SK-N-SH (cell line): Measurements from ENCODE around the gene AJUBA. TPM values are rescaled to one million over a fixed set of nuclear protein-coding genes. Genes with fewer than 3 reads are reported as not detected.
A peak's percentile ranks its signal among the peaks of the same experiment; 100 is the strongest.

Experiments used
- CTCF ChIA-PET: fragments of 300-600, 350-600 bp; formaldehyde crosslinking; extraction: SDS; loops from one replicate; lab custom pipeline; 2021; lab: Yijun Ruan, JAX
- POLR2A ChIA-PET: fragments of 350-600 bp; sonication (Branson Sonifier 250); formaldehyde crosslinking; extraction: SDS; loops from one replicate; lab custom pipeline; 2020; ENCODE audit warnings: antibody characterized with exemption, inconsistent platforms; lab: Yijun Ruan, JAX
- DNase-seq: peaks from one replicate; pipeline ENCODE4 v3.0.0; 2012
- H2AFZ ChIP-seq: fragments of 200-600 bp; sonication (generic); 2 replicates; pipeline ENCODE4 v1.8.1; 2016; ENCODE audit warnings: antibody characterized with exemption, mild to moderate bottlenecking, low read depth
- H3F3A ChIP-seq: fragments of 200-600 bp; sonication (generic); replicated peaks from 2 replicates; pipeline ENCODE3; 2016; ENCODE audit warnings: antibody characterized with exemption, mild to moderate bottlenecking; ENCODE audit not compliant: insufficient read depth
- H3K27ac ChIP-seq, 2 experiments: fragments of 200-500 bp in 1 of 2; fragments of 200-600 bp in 1 of 2; sonication (Bioruptor generic) in 1 of 2; sonication (generic), shearing (Covaris generic) in 1 of 2; 2 replicates each; pipeline versions ENCODE4 v1.5.1 to v1.6.1; 2014 to 2016; ENCODE audit warnings: low read depth in 2 of 2, inconsistent platforms in 1 of 2, low read length in 1 of 2, mild to moderate bottlenecking in 1 of 2, mixed read lengths in 1 of 2
- H3K27me3 ChIP-seq: fragments of 200-600 bp; sonication (generic), shearing (Covaris generic); 2 replicates; pipeline ENCODE4 v1.6.1; 2016; ENCODE audit warnings: mixed run types; ENCODE audit not compliant: insufficient read depth
- H3K36me3 ChIP-seq, 2 experiments: fragments of 200-500 bp in 1 of 2; fragments of 200-600 bp in 1 of 2; sonication (Bioruptor generic) in 1 of 2; sonication (generic) in 1 of 2; replicated peaks in 1 of 2; 2 replicates each; pipeline versions ENCODE3 to v1.5.1; 2014 to 2016; ENCODE audit warnings: low read length in 1 of 2, mild to moderate bottlenecking in 1 of 2; ENCODE audit not compliant: insufficient read depth in 2 of 2, control insufficient read depth in 1 of 2
- H3K4me1 ChIP-seq, 2 experiments: fragments of 200-500 bp in 1 of 2; fragments of 200-600 bp in 1 of 2; sonication (Bioruptor generic) in 1 of 2; sonication (generic), shearing (Covaris generic) in 1 of 2; 2 replicates each; pipeline versions ENCODE4 v1.5.1 to v1.6.1; 2014 to 2016; ENCODE audit warnings: low read depth in 1 of 2, low read length in 1 of 2, mixed run types in 1 of 2; ENCODE audit not compliant: insufficient read depth in 2 of 2, control insufficient read depth in 1 of 2
- H3K4me2 ChIP-seq: fragments of 200-600 bp; sonication (generic), shearing (Covaris generic); 2 replicates; pipeline ENCODE4 v1.6.1; 2017; ENCODE audit warnings: mixed run types
- H3K4me3 ChIP-seq, 2 experiments: fragments of 200-500 bp in 1 of 2; fragments of 200-600 bp in 1 of 2; sonication (Bioruptor generic) in 1 of 2; sonication (generic), shearing (Covaris generic) in 1 of 2; 2 replicates each; pipeline versions ENCODE4 v1.5.1 to v1.8.1; 2014 to 2016; ENCODE audit warnings: low read depth in 2 of 2, inconsistent platforms in 1 of 2, low read length in 1 of 2, mild to moderate bottlenecking in 1 of 2, mixed read lengths in 1 of 2, moderate library complexity in 1 of 2
- H3K79me2 ChIP-seq: fragments of 200-600 bp; sonication (generic); 2 replicates; pipeline ENCODE4 v1.8.1; 2017; ENCODE audit warnings: mild to moderate bottlenecking; ENCODE audit not compliant: insufficient read depth
- H3K9ac ChIP-seq: fragments of 200-600 bp; sonication (generic); 2 replicates; pipeline ENCODE4 v1.6.1; 2017; ENCODE audit warnings: mixed run types
- H3K9me2 ChIP-seq: fragments of 200-600 bp; sonication (generic); 2 replicates; pipeline ENCODE4 v1.6.1; 2017; ENCODE audit warnings: mixed run types
- H3K9me3 ChIP-seq: fragments of 200-600 bp; sonication (generic); 2 replicates; pipeline ENCODE4 v1.6.1; 2017; ENCODE audit warnings: mixed run types, mild to moderate bottlenecking, moderate library complexity
- H4K20me1 ChIP-seq: fragments of 200-600 bp; sonication (generic); 2 replicates; pipeline ENCODE4 v1.6.1; 2017; ENCODE audit warnings: mild to moderate bottlenecking, mixed run types; ENCODE audit not compliant: insufficient read depth
- CHD2 ChIP-seq: fragments of 150-350 bp; IDR thresholded peaks from 2 replicates; pipeline ENCODE4 v1.6.1; 2018; ENCODE audit warnings: low read length; ENCODE audit not compliant: partially characterized antibody
- EZH2phosphoT487 ChIP-seq: fragments of 200-600 bp; sonication (generic); IDR thresholded peaks from 2 replicates; pipeline ENCODE4 v1.6.1; 2017; ENCODE audit warnings: low read depth, mixed run types, mild to moderate bottlenecking, antibody characterized with exemption, moderate library complexity, borderline replicate concordance
- MXI1 ChIP-seq: IDR thresholded peaks from 2 replicates; pipeline ENCODE4 v1.6.1; 2012; ENCODE audit warnings: mild to moderate bottlenecking, low read depth, low read length, improper control_type of control experiment
- NRF1 ChIP-seq: IDR thresholded peaks from 2 replicates; pipeline ENCODE4 v1.6.1; 2012; ENCODE audit warnings: low read depth, mild to moderate bottlenecking, low read length
- RAD21 ChIP-seq: IDR thresholded peaks from 2 replicates; pipeline ENCODE4 v1.6.1; 2012; ENCODE audit warnings: mild to moderate bottlenecking, low read length
- SIN3A ChIP-seq: IDR thresholded peaks from 2 replicates; pipeline ENCODE4 v1.6.1; 2012; ENCODE audit warnings: low read depth, mild to moderate bottlenecking, low read length, moderate library complexity, borderline replicate concordance
- SMC3 ChIP-seq: IDR thresholded peaks from 2 replicates; pipeline ENCODE4 v1.6.1; 2012; ENCODE audit warnings: low read depth, low read length, improper control_type of control experiment
- YY1 ChIP-seq: IDR thresholded peaks from 2 replicates; pipeline ENCODE4 v1.4.0; 2012; ENCODE audit warnings: low read depth, mild to moderate bottlenecking
- WGBS: methylation state at CpG from one replicate; pipeline ENCODE4 v1.1.6; 2017; ENCODE audit warnings: low lambda C conversion rate; 5-methylcytosine and 5-hydroxymethylcytosine counted together
- polyA plus RNA-seq, 3 experiments: library from polyadenylated mRNA; depleted of rRNA; stranded (reverse); fragments of >200 nt; gene quantifications; 2 replicates each; pipeline ENCODE4 v1.2.3, GENCODE V29; 2012
- TF ChIP-seq, protein P1 (sequence below): IDR thresholded peaks from 2 replicates; pipeline ENCODE4 v1.4.0; 2012; ENCODE audit warnings: low read depth
- TF ChIP-seq, protein P2 (sequence below): IDR thresholded peaks from 2 replicates; pipeline ENCODE4 v1.6.1; 2012; ENCODE audit warnings: mild to moderate bottlenecking, low read depth, low read length, moderate library complexity
- TF ChIP-seq, protein P3 (sequence below): fragments of 200-600 bp; sonication (generic); IDR thresholded peaks from 2 replicates; pipeline ENCODE4 v1.6.1; 2017; ENCODE audit warnings: antibody characterized with exemption, mild to moderate bottlenecking, moderate library complexity

The AJUBA gene
- polyA plus RNA-seq, 1 of the 3 experiments (the other 2 are of a cell fraction) = 24.4 TPM

DNA sequence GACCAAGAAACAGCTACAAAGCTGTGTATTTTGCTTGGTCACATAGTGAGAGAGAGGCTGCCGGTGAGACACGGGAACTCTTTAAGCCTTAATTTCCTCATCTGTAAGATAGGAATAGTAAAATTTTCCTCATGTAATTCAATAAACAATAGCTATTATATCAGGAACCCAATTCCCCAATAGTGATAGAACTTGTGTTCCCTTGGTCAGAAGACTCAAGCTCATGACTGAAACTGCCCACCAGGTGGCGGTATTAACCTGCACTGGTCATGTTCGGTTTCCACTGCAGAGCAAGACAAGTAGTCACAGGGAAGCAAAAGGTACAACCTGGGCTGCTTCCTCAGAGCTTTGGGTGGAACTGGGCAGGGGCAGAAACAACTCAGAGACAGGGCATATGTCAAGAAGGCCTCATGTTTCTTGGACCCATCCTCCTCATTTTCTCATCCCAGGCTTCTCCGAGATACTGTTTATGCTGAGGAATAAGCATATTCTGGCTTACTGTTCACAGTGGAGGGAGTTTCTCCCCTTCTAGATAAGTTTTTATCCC is 4.2 kb upstream of the AJUBA start:
- Histone ChIP-seq H4K20me1 (no peaks in the 10 kb centered on the region), H3K36me3 (no peaks in the 10 kb centered on the region), H3K4me2 (no peak overlapping the region), H3F3A (no peaks in the 10 kb centered on the region), H3K27ac (no peak overlapping the region), H3K79me2 (peaks cover 21% of the 10 kb centered on the region), H3K9ac (no peak overlapping the region), H3K4me1 (peaks cover 0 to 4% of the 10 kb centered on the region in 2 experiments; a peak in 1 of 4 replicates), H3K9me3 (no peaks in the 10 kb centered on the region), H3K9me2 (no peaks in the 10 kb centered on the region), H3K4me3 (no peak overlapping the region; a peak in 1 of 4 replicates), H3K27me3 (no peaks in the 10 kb centered on the region), H2AFZ (no peak overlapping the region)
- WGBS = 20% methylated on average over 5 of the region's 5 CpGs
- TF ChIP-seq, protein P1, sequence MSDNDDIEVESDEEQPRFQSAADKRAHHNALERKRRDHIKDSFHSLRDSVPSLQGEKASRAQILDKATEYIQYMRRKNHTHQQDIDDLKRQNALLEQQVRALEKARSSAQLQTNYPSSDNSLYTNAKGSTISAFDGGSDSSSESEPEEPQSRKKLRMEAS = no peak
- TF ChIP-seq MXI1 (peak; percentile 39; the same call in 1 of the 2 replicates), YY1 (no peak), RAD21 (peak; percentile 97), SIN3A (no peak), EZH2phosphoT487 (no peak), NRF1 (peak; percentile 31; the same call in 1 of the 2 replicates), CHD2 (no peak), SMC3 (peak; percentile 91)
- TF ChIP-seq, protein P2, sequence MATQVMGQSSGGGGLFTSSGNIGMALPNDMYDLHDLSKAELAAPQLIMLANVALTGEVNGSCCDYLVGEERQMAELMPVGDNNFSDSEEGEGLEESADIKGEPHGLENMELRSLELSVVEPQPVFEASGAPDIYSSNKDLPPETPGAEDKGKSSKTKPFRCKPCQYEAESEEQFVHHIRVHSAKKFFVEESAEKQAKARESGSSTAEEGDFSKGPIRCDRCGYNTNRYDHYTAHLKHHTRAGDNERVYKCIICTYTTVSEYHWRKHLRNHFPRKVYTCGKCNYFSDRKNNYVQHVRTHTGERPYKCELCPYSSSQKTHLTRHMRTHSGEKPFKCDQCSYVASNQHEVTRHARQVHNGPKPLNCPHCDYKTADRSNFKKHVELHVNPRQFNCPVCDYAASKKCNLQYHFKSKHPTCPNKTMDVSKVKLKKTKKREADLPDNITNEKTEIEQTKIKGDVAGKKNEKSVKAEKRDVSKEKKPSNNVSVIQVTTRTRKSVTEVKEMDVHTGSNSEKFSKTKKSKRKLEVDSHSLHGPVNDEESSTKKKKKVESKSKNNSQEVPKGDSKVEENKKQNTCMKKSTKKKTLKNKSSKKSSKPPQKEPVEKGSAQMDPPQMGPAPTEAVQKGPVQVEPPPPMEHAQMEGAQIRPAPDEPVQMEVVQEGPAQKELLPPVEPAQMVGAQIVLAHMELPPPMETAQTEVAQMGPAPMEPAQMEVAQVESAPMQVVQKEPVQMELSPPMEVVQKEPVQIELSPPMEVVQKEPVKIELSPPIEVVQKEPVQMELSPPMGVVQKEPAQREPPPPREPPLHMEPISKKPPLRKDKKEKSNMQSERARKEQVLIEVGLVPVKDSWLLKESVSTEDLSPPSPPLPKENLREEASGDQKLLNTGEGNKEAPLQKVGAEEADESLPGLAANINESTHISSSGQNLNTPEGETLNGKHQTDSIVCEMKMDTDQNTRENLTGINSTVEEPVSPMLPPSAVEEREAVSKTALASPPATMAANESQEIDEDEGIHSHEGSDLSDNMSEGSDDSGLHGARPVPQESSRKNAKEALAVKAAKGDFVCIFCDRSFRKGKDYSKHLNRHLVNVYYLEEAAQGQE = no peak
- TF ChIP-seq, protein P3, sequence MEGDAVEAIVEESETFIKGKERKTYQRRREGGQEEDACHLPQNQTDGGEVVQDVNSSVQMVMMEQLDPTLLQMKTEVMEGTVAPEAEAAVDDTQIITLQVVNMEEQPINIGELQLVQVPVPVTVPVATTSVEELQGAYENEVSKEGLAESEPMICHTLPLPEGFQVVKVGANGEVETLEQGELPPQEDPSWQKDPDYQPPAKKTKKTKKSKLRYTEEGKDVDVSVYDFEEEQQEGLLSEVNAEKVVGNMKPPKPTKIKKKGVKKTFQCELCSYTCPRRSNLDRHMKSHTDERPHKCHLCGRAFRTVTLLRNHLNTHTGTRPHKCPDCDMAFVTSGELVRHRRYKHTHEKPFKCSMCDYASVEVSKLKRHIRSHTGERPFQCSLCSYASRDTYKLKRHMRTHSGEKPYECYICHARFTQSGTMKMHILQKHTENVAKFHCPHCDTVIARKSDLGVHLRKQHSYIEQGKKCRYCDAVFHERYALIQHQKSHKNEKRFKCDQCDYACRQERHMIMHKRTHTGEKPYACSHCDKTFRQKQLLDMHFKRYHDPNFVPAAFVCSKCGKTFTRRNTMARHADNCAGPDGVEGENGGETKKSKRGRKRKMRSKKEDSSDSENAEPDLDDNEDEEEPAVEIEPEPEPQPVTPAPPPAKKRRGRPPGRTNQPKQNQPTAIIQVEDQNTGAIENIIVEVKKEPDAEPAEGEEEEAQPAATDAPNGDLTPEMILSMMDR = peak; percentile 91
- ChIA-PET POLR2A (interaction anchor here (1.0 to 2.1 kb wide), 8 partner anchors 9 to 82 kb away, joined by 3 to 27 read pairs (median 4); partner anchors contain the start of gene CDH24), CTCF (interaction anchor here (0.6 to 34.9 kb wide), 46 partner anchors 9 to 1166 kb away, joined by 3 to 1566 read pairs (median 6); partner anchors contain the start of genes CDH24, HAUS4, PRMT5 and PSMB11)
- peak; percentile 79 for DNase-seq
